Spleen (tissue), 11 donors: ENCODE data around the gene POMT1. TPM values are rescaled to one million over a fixed set of nuclear protein-coding genes. Genes with fewer than 3 reads are reported as not detected.
A peak's percentile ranks its signal among the peaks of the same experiment; 100 is the strongest.

Experiments used
- DNase-seq: peaks from one replicate; pipeline ENCODE4 v3.0.0-alpha.2; 2020
- H3K27ac ChIP-seq, 8 donors: fragments of 200-600 bp; sonication (generic) in 7 of 8; 1 replicate in 4 of 8; 2 replicates in 4 of 8; pipeline versions ENCODE4 v1.5.0 to v1.8.0; 2016 to 2021; ENCODE audit warnings: inconsistent platforms in 4 of 8, mild to moderate bottlenecking in 4 of 8, moderate library complexity in 1 of 8
- H3K27me3 ChIP-seq, 7 donors: fragments of 200-600 bp; sonication (generic) in 6 of 7; replicated peaks in 1 of 7; 1 replicate in 4 of 7; 2 replicates in 3 of 7; pipeline versions ENCODE4 v1.5.0 to v1.8.0; 2016 to 2021; ENCODE audit warnings: inconsistent platforms in 3 of 7, mild to moderate bottlenecking in 1 of 7
- H3K36me3 ChIP-seq, 6 donors: fragments of 200-600 bp; sonication (generic) in 5 of 6; 1 replicate in 4 of 6; 2 replicates in 2 of 6; pipeline versions ENCODE4 v1.5.0 to v1.8.0; 2016 to 2021; ENCODE audit warnings: inconsistent platforms in 2 of 6
- H3K4me1 ChIP-seq, 6 donors: fragments of 200-600 bp; sonication (generic) in 5 of 6; 1 replicate in 3 of 6; 2 replicates in 3 of 6; pipeline versions ENCODE4 v1.5.0 to v1.8.0; 2016 to 2021; ENCODE audit warnings: inconsistent platforms in 3 of 6
- H3K4me3 ChIP-seq, 8 donors: fragments of 200-600 bp; sonication (generic) in 7 of 8; 1 replicate in 4 of 8; 2 replicates in 4 of 8; pipeline versions ENCODE4 v1.5.0 to v1.8.0; 2016 to 2021; ENCODE audit warnings: inconsistent platforms in 4 of 8, mild to moderate bottlenecking in 4 of 8, moderate library complexity in 2 of 8
- H3K9me3 ChIP-seq, 8 donors: fragments of 200-600 bp; sonication (generic) in 7 of 8; 1 replicate in 4 of 8; 2 replicates in 4 of 8; pipeline versions ENCODE4 v1.5.0 to v1.8.0; 2016 to 2021; ENCODE audit warnings: inconsistent platforms in 4 of 8
- POLR2A ChIP-seq, 3 donors: fragments of 450-650 bp; IDR thresholded peaks; one replicate each; pipeline ENCODE4 v1.5.1; 2017; ENCODE audit warnings: antibody characterized with exemption in 3 of 3, mild to moderate bottlenecking in 1 of 3
- POLR2AphosphoS5 ChIP-seq, 3 donors: sonication (generic); formaldehyde crosslinking; IDR thresholded peaks; one replicate each; pipeline ENCODE4 v1.5.1; 2017; ENCODE audit warnings: antibody characterized with exemption in 3 of 3
- WGBS, 5 donors: extraction: QIAGEN DNeasy Blood & Tissue Kit in 3 of 5; methylation state at CpG; one replicate each; pipeline versions ENCODE4 v1.1.5 to v1.1.7; 2013 to 2018; 5-methylcytosine and 5-hydroxymethylcytosine counted together
- intact Hi-C: fragments of 100-400 bp; cut with DNase I; formaldehyde crosslinking; loops from one replicate; pipeline ENCODE4 v1.15.0; 2023; ENCODE audit warnings: low total_unique reads
- polyA plus RNA-seq, 3 donors: library from polyadenylated mRNA; stranded (reverse); fragments of 200-250 nt; gene quantifications; one replicate each; pipeline ENCODE4 v1.2.1, GENCODE V29; 2013
- total RNA-seq, 7 donors: library from RNA; depleted of rRNA in 3 of 7; stranded (reverse); fragments of >200 nt in 3 of 7; fragmentation: NEBNext Ultra II Directional in 4 of 7; extraction: Animal tissue kit (Norgen Biotek cat#: 25700) in 4 of 7; gene quantifications; one replicate each; pipeline versions ENCODE4 v1.1.0 to v1.2.1, GENCODE V29; 2016 to 2021
- TF ChIP-seq, protein P1 (sequence below), 11 experiments: fragments of 200-600 bp in 7 of 11; fragments of 450-650 bp in 4 of 11; sonication (generic) in 4 of 11; IDR thresholded peaks in 8 of 11; conservative IDR thresholded peaks in 3 of 11; 1 replicate in 7 of 11; 2 replicates in 4 of 11; pipeline versions ENCODE4 v1.4.0 to v1.8.0; 2016 to 2021; ENCODE audit warnings: antibody characterized with exemption in 11 of 11, inconsistent platforms in 4 of 11, mild to moderate bottlenecking in 1 of 11
- donor health status: healthy with polysubstance abuse.
- donor health status: DM: no; HTN: no; CAD: no; lungs with moderate emphysema.
- donor health status: DM: no; HTN: no; CAD: no.
- donor health status: Bipolar disorder and iron deficiency.
- donor health status: healthy.
- donor health status: DM: no; HTN: no; CAD: no.
- donor health status: DM: yes; HTN: yes; CAD: no.

The POMT1 gene
- total and polyA plus RNA-seq, 10 donors: 20.4 to 66.5 (median 32.3) TPM

DNA sequence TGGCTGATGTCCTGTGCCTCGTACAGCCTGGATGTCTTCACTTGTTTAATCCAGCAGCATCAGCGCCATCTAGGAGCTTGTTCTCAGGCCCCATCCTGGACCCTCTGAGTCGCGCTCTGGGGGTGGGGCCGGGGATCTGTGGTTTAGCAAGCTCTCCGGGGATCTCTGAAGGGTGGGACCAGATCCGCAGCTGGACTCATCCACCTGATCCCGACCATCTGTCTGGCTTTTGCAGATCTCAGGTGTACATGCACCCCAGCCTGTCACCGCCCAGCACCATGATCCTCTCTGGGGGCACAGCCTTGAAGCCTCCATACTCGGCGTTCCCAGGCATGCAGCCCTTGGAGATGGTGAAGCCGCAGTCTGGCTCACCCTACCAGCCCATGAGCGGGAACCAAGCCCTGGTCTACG is 15.1 kb upstream of the POMT1 start:
- intact Hi-C loops: loop anchor here (10.0 kb wide), 1 partner anchor 123 kb away; no protein-coding TSS in a partner anchor
- Histone ChIP-seq H3K27ac (no peak overlapping the region), H3K27me3 (no peaks in the 10 kb centered on the region), H3K36me3 (peaks cover 5 to 100% (median 100%) of the 10 kb centered on the region in 6 donors), H3K9me3 (no peaks in the 10 kb centered on the region), H3K4me3 (no peak overlapping the region), H3K4me1 (no peaks in the 10 kb centered on the region)
- WGBS, 5 donors: 86 to 90% (median 88%) methylated on average over 10 to 14 of the region's 14 CpGs
- no peak for DNase-seq
- peak in 1 of 3 donors; percentile 58 for TF ChIP-seq POLR2AphosphoS5 (IDR thresholded peaks at IDR 0.05)
- TF ChIP-seq POLR2A (IDR thresholded peaks at IDR 0.05): no peak

DNA sequence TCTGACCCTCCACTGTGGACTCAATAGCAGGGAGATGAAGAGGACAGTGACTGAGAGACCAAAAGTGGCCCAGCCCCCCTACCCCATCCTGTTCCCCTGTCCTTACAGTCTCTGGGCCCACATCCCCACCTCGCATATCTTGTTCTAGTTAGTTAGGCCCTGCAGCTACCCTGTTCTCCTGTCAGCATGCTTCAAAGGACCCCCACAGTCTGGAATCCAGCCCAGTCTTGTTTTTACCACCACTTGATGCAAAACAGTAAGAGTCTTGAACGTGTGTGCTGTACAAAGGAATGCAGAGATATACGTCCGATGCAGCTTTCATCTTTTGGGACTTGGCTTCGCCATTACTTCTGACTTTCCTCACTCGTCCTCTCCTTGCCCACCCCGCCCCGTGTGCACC is 12.2 kb upstream of the POMT1 start:
- TF ChIP-seq POLR2AphosphoS5 (IDR thresholded peaks at IDR 0.05) (no peak), POLR2A (IDR thresholded peaks at IDR 0.05) (no peak)
- TF ChIP-seq, protein P1, sequence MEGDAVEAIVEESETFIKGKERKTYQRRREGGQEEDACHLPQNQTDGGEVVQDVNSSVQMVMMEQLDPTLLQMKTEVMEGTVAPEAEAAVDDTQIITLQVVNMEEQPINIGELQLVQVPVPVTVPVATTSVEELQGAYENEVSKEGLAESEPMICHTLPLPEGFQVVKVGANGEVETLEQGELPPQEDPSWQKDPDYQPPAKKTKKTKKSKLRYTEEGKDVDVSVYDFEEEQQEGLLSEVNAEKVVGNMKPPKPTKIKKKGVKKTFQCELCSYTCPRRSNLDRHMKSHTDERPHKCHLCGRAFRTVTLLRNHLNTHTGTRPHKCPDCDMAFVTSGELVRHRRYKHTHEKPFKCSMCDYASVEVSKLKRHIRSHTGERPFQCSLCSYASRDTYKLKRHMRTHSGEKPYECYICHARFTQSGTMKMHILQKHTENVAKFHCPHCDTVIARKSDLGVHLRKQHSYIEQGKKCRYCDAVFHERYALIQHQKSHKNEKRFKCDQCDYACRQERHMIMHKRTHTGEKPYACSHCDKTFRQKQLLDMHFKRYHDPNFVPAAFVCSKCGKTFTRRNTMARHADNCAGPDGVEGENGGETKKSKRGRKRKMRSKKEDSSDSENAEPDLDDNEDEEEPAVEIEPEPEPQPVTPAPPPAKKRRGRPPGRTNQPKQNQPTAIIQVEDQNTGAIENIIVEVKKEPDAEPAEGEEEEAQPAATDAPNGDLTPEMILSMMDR (IDR thresholded peaks at IDR 0.05 in 8 of 11, conservative IDR thresholded peaks at IDR 0.05 in 3 of 11): no peak
- 69 to 82% (median 81%) methylated on average over 8 of the region's 8 CpGs for WGBS, 5 donors
- no peaks in the 10 kb centered on the region for H3K27me3 ChIP-seq
- H3K36me3 ChIP-seq: peaks cover 7 to 100% (median 100%) of the 10 kb centered on the region in 6 donors
- no peak overlapping the region for H3K27ac ChIP-seq
- H3K4me3 ChIP-seq: no peak overlapping the region
- H3K9me3 ChIP-seq: no peaks in the 10 kb centered on the region
- DNase-seq: no peak
- intact Hi-C loops: no loop called here
- peaks cover 0 to 7% (median under 1%) of the 10 kb centered on the region in 6 donors for H3K4me1 ChIP-seq

DNA sequence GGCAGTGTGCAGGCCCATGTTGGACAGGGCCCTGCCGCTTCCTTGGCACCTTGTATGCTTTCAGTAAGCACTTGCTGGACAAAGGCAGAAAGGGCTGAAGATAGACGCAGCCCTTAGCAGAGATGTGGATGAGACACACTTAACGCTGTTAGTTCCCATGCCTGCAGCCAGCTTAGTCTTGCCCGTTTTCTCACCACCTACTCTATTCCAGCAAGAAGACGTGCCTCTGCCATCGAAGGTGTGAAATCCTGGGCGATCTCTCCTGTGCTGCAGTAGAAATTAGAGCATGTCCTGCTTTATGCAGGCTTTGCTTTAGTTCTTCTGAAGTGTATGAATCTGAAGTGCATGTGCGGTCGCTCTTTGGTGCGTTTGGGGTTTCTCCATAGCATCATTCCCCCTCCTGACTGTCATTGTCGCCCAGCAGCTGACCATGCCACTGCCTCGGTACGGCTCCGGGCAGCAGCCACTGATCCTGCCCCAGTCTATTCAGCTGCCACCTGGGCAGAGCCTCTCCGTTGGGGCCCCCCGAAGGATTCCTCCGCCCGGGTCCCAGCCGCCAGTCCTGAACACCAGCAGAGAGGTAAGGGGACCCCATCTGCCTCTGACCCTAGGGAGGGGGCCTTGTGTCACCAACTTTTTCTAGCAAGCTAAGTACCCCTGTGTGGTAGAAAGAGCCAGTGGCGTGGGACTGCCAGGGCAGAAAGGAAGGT is 11.6 kb upstream of the POMT1 start:
- WGBS, 5 donors: 95 to 97% (median 97%) methylated on average over 18 to 20 of the region's 20 CpGs
- intact Hi-C loops: no loop called here
- Histone ChIP-seq H3K9me3 (no peaks in the 10 kb centered on the region), H3K36me3 (peaks cover 7 to 100% (median 100%) of the 10 kb centered on the region in 6 donors), H3K4me3 (no peak overlapping the region), H3K27ac (no peak overlapping the region), H3K4me1 (peaks cover 0 to 11% (median 3%) of the 10 kb centered on the region in 6 donors), H3K27me3 (no peaks in the 10 kb centered on the region)
- DNase-seq: no peak
- TF ChIP-seq POLR2AphosphoS5 (IDR thresholded peaks at IDR 0.05): peak in 2 of 3 donors; percentile 39 to 40
- TF ChIP-seq, protein P1 (IDR thresholded peaks at IDR 0.05 in 8 of 11, conservative IDR thresholded peaks at IDR 0.05 in 3 of 11): no peak

DNA sequence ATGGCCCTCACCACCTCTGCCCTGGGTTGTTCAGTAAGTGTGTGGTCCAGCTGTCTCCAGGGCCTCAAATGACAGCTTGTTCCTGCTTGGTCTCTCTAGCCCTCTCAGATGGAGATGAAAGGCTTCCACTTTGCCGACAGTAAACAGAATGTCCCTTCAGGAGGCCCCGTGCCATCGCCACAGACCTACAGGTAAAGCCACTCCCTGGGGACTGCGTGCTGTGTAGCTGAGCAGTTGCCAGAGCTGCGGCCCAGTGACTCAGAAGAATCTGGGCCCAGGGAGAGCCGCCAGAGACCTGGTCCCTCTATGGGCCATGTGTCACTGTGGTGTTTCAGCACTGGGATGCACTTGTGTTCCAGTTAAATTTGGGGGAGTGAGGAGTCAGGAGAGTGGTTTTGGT is 10.6 kb upstream of the POMT1 start:
- WGBS, 5 donors: 90 to 95% (median 93%) methylated on average over 4 to 6 of the region's 6 CpGs
- Histone ChIP-seq H3K4me1 (peaks cover 0 to 11% (median 3%) of the 10 kb centered on the region in 6 donors), H3K36me3 (peaks cover 7 to 100% (median 100%) of the 10 kb centered on the region in 6 donors), H3K9me3 (no peaks in the 10 kb centered on the region), H3K27me3 (no peaks in the 10 kb centered on the region), H3K27ac (peak overlapping the region in 1 of 8 donors; percentile 24), H3K4me3 (no peak overlapping the region)
- intact Hi-C loops: no loop called here
- no peak for DNase-seq
- no peak for TF ChIP-seq POLR2AphosphoS5 (IDR thresholded peaks at IDR 0.05)
- no peak for TF ChIP-seq POLR2A (IDR thresholded peaks at IDR 0.05)
- TF ChIP-seq, protein P1 (IDR thresholded peaks at IDR 0.05 in 8 of 11, conservative IDR thresholded peaks at IDR 0.05 in 3 of 11): no peak
